IgD-negative memory B cell (primary cell): ENCODE measurements around the gene USB1. TPM values are rescaled to one million over a fixed set of nuclear protein-coding genes. Genes with fewer than 3 reads are reported as not detected.

Experiments
- H3K27ac Mint-ChIP-seq, 3 donors: one replicate each; pipeline ENCODE4 v1.8.0; 2020 to 2022; ENCODE audit warnings: mild to moderate bottlenecking in 3 of 3, mixed read lengths in 3 of 3, moderate library complexity in 1 of 3
- H3K27me3 Mint-ChIP-seq: one replicate; pipeline ENCODE4 v1.8.0; 2021; ENCODE audit warnings: mixed read lengths
- H3K36me3 Mint-ChIP-seq: one replicate; pipeline ENCODE4 v1.8.0; 2020; ENCODE audit warnings: mild to moderate bottlenecking, mixed read lengths
- H3K4me1 Mint-ChIP-seq, 3 donors: one replicate each; pipeline ENCODE4 v1.8.0; 2020 to 2022; ENCODE audit warnings: mixed read lengths in 3 of 3, mild to moderate bottlenecking in 1 of 3
- H3K4me3 Mint-ChIP-seq, 4 donors: one replicate each; pipeline ENCODE4 v1.8.0; 2020 to 2022; ENCODE audit warnings: mild to moderate bottlenecking in 4 of 4, mixed read lengths in 4 of 4, moderate library complexity in 3 of 4
- H3K9me3 Mint-ChIP-seq, 3 donors: one replicate each; pipeline ENCODE4 v1.8.0; 2020 to 2021; ENCODE audit warnings: mixed read lengths in 3 of 3, mild to moderate bottlenecking in 1 of 3
- polyA plus RNA-seq: library from polyadenylated mRNA; unstranded; fragments of 300-500 nt; fragmentation: Illumina TruSeq; gene quantifications from one replicate; pipeline ENCODE4 v1.2.3, GENCODE V29; 2021

Gene USB1
- polyA plus RNA-seq, 1 donor from 2014 or later: 29.3 TPM

- no peaks in the 10 kb centered on the region for H3K27me3 Mint-ChIP-seq
- H3K4me3 Mint-ChIP-seq: no peak overlapping the region
- H3K27ac Mint-ChIP-seq: no peak overlapping the region
- no peaks in the 10 kb centered on the region for H3K4me1 Mint-ChIP-seq
- H3K36me3 Mint-ChIP-seq: peaks cover 3% of the 10 kb centered on the region
- H3K9me3 Mint-ChIP-seq: peaks cover 0 to 1% (median 0%) of the 10 kb centered on the region in 3 donors
These were observed 46.5 kb downstream of the USB1 start for GRCh38 chr16:58047557-58048348.

DNA sequence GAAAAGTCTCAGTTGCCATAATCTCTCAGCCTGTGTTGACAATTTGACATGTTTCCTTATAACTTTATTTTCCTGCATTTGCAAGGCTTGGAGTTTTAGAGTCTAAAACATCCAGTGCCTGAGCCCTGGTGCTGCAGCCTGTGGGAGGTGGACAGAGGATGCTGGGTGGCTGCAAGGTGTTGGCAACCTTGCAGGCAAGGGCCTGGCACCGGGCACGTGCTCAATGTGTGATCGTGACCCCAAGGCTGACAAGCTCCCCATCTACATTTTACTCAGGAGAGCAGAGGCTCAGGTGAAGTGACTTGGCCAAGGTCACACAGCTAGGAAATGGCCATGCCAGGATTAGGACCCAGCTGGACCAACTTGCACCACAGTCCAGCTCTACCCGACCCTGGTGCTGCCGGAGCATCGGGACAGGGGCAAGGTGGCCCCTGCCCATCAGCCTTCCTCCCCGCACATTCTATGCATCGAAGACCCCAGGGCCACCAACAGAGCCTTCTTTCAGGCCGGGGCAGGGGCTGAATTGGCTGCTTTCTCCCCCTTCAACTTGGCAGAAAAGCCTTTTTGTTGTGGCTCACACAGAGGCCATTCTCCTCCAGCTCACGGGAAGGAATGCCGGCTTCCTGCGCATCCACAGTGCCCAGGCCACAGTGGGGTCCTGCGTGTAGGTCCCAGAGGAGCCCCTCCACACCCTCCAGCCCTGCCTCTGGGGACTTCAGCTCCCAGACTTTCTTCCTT, 47.5 kb downstream of the USB1 start:
- Mint-ChIP-seq H3K27me3 (no peaks in the 10 kb centered on the region), H3K4me3 (peak overlapping the region in 1 of 4 donors; percentile 3), H3K27ac (no peak overlapping the region), H3K9me3 (peaks cover 0 to 1% (median 0%) of the 10 kb centered on the region in 3 donors), H3K36me3 (peaks cover 3% of the 10 kb centered on the region), H3K4me1 (no peaks in the 10 kb centered on the region)

- peaks cover 0 to 1% (median 0%) of the 10 kb centered on the region in 3 donors for H3K9me3 Mint-ChIP-seq
- peaks cover 3% of the 10 kb centered on the region for H3K36me3 Mint-ChIP-seq
- no peak overlapping the region for H3K27ac Mint-ChIP-seq
- no peaks in the 10 kb centered on the region for H3K27me3 Mint-ChIP-seq
- H3K4me1 Mint-ChIP-seq: no peaks in the 10 kb centered on the region
- H3K4me3 Mint-ChIP-seq: no peak overlapping the region
These were observed 48.3 kb downstream of the USB1 start for GRCh38 chr16:58049232-58050185.

GRCh38 chr16:58051296-58051695, 50.1 kb downstream of the USB1 start:
- Mint-ChIP-seq H3K9me3 (peaks cover 0 to 1% (median 0%) of the 10 kb centered on the region in 3 donors), H3K27me3 (no peaks in the 10 kb centered on the region), H3K4me3 (no peak overlapping the region), H3K27ac (no peak overlapping the region), H3K36me3 (peaks cover 3% of the 10 kb centered on the region), H3K4me1 (no peaks in the 10 kb centered on the region)

DNA sequence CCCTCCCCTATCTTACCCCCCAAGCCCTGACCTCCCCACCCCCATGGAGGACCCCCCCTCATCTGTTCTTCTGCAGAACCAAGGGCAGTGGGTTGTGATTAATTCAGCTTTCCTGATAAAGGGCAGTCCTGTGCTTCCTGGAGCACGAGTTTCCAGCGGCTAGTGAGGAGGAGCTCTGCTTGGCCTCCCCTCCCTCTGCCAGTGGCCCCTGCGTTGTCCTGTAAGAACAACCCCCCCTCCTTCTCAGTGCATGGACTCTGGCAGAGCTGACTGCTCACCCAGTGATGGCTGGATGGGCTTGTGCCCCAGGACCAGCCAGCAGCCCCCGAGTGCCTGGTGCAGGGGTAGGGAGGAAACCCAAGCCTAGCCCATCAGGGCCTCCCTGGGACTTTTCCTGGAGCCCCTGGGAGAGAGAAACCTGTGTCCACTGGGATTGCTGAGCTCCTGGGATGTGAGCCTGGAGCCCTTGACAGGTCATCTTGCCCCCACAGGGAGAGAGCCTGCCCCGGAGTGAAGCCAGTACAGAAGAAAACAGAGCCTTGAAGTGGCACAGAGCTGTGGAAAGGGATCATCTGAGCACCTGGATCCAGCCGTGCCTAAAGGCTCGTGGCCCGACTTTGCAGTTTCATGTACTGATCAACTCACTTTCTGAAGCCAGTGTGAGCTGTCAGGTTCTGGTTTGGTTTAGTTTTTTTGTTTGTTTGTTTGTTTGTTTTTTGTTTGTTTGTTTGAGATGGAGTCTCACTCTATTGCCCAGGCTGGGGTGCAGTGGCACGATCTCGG, 50.8 kb downstream of the USB1 start:
- H3K27ac Mint-ChIP-seq: no peak overlapping the region
- peaks cover 0 to 1% (median 0%) of the 10 kb centered on the region in 3 donors for H3K9me3 Mint-ChIP-seq
- H3K36me3 Mint-ChIP-seq: peaks cover 3% of the 10 kb centered on the region
- no peaks in the 10 kb centered on the region for H3K4me1 Mint-ChIP-seq
- H3K27me3 Mint-ChIP-seq: no peaks in the 10 kb centered on the region
- no peak overlapping the region for H3K4me3 Mint-ChIP-seq

- H3K36me3 Mint-ChIP-seq: peaks cover 3% of the 10 kb centered on the region
- no peaks in the 10 kb centered on the region for H3K27me3 Mint-ChIP-seq
These were observed 52.4 kb downstream of the USB1 start for GRCh38 chr16:58053682-58054005.

GRCh38 chr16:58054289-58054688, 53.1 kb downstream of the USB1 start:
- Mint-ChIP-seq H3K36me3 (peaks cover 3% of the 10 kb centered on the region), H3K27ac (no peak overlapping the region), H3K27me3 (no peaks in the 10 kb centered on the region), H3K4me1 (no peaks in the 10 kb centered on the region), H3K9me3 (peaks cover 0 to 1% (median 0%) of the 10 kb centered on the region in 3 donors), H3K4me3 (no peak overlapping the region)

More at GRCh38 chr16:58053682-58054005, 52.4 kb downstream of the USB1 start:
- no peak overlapping the region for H3K4me3 Mint-ChIP-seq
- H3K9me3 Mint-ChIP-seq: peaks cover 0 to 1% (median 0%) of the 10 kb centered on the region in 3 donors
- H3K27ac Mint-ChIP-seq: no peak overlapping the region
- no peaks in the 10 kb centered on the region for H3K4me1 Mint-ChIP-seq

- H3K27me3 Mint-ChIP-seq: no peaks in the 10 kb centered on the region
- H3K4me3 Mint-ChIP-seq: no peak overlapping the region
- H3K27ac Mint-ChIP-seq: no peak overlapping the region
- H3K9me3 Mint-ChIP-seq: no peaks in the 10 kb centered on the region
- H3K36me3 Mint-ChIP-seq: no peaks in the 10 kb centered on the region
- H3K4me1 Mint-ChIP-seq: no peaks in the 10 kb centered on the region
These were observed 55.4 kb downstream of the USB1 start for GRCh38 chr16:58056580-58056979.

GRCh38 chr16:58057121-58057520, 55.9 kb downstream of the USB1 start:
- Mint-ChIP-seq H3K4me3 (no peak overlapping the region), H3K27ac (no peak overlapping the region), H3K36me3 (no peaks in the 10 kb centered on the region), H3K4me1 (no peaks in the 10 kb centered on the region), H3K27me3 (no peaks in the 10 kb centered on the region), H3K9me3 (no peaks in the 10 kb centered on the region)

DNA sequence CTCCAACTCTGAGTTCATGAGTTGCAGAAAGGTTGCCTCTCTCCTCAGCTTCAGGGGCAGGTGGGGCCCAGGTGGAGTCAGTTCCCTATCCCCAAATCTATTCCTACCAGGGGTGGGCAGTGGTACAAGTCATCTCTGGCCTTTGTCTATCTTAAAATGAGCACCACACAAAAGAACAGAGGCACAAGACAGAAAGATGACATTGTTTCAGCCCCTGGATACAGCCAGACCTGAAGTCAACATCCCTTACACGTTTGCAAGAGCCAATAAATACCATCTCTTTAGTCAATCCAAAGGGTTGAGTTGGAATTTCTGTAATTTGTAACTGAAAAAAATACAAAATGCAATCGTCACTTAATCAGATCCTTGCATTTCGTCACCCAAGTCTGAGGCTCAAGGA, 56.6 kb downstream of the USB1 start:
- H3K36me3 Mint-ChIP-seq: no peaks in the 10 kb centered on the region
- H3K27me3 Mint-ChIP-seq: no peaks in the 10 kb centered on the region
- H3K4me3 Mint-ChIP-seq: no peak overlapping the region
- H3K27ac Mint-ChIP-seq: no peak overlapping the region
- no peaks in the 10 kb centered on the region for H3K9me3 Mint-ChIP-seq
- no peaks in the 10 kb centered on the region for H3K4me1 Mint-ChIP-seq

GRCh38 chr16:58062821-58063220, 61.6 kb downstream of the USB1 start:
- Mint-ChIP-seq H3K9me3 (no peaks in the 10 kb centered on the region), H3K27ac (no peak overlapping the region), H3K4me3 (no peak overlapping the region), H3K36me3 (no peaks in the 10 kb centered on the region), H3K4me1 (no peaks in the 10 kb centered on the region), H3K27me3 (no peaks in the 10 kb centered on the region)

DNA sequence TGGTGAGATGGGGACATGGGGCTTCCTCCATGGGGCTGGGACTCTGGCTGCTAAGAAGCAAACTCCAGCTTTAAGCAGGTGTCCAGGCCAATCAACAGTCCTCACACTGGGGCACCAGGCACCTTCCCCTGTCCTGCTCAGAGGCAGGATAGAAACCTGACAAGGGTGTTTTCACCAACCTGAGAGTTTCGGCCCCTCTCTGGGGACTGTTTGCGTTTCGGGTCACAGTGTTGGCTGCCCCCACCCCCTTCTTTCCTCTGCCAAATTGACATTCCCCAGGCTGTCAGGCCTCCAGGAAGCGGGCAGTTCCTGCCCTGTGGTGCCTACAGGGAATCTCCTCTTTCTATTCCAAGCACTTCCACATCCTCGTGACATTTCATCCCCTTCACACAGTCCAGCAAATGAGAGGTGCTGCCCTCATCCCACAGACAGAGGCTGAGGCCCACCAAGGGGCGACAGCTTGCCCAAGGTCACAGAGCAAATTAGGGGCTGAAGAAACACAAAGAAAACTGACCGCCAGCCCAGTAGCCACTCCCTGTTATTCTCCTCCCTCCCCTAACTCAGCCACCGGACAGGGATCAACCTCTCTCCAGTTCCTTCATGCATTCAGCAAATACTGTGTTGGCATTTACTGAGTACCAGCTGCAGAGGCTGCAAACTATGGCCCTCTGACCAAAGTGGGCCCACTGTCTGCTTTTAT, 62.3 kb downstream of the USB1 start:
- no peaks in the 10 kb centered on the region for H3K27me3 Mint-ChIP-seq
- H3K4me1 Mint-ChIP-seq: no peaks in the 10 kb centered on the region
- no peaks in the 10 kb centered on the region for H3K36me3 Mint-ChIP-seq
- H3K9me3 Mint-ChIP-seq: no peaks in the 10 kb centered on the region
- H3K27ac Mint-ChIP-seq: no peak overlapping the region
- H3K4me3 Mint-ChIP-seq: no peak overlapping the region

- H3K36me3 Mint-ChIP-seq: no peaks in the 10 kb centered on the region
- H3K9me3 Mint-ChIP-seq: peaks cover 0 to 12% (median 9%) of the 10 kb centered on the region in 3 donors
- H3K4me3 Mint-ChIP-seq: no peak overlapping the region
- H3K27ac Mint-ChIP-seq: no peak overlapping the region
- peaks cover 1% of the 10 kb centered on the region for H3K27me3 Mint-ChIP-seq
- H3K4me1 Mint-ChIP-seq: peaks cover 0 to 2% (median 0%) of the 10 kb centered on the region in 3 donors
These were observed 69.4 kb downstream of the USB1 start for GRCh38 chr16:58070585-58070984.
